Spleen (tissue), 11 donors: Measurements from ENCODE around the gene WDFY4. TPM values are rescaled to one million over a fixed set of nuclear protein-coding genes. Genes with fewer than 3 reads are reported as not detected.

ENCODE experiments used
- DNase-seq: peaks from one replicate; pipeline ENCODE4 v3.0.0-alpha.2; 2020
- H3K27ac ChIP-seq, 8 donors: fragments of 200-600 bp; sonication (generic) in 7 of 8; 1 replicate in 4 of 8; 2 replicates in 4 of 8; pipeline versions ENCODE4 v1.5.0 to v1.8.0; 2016 to 2021; ENCODE audit warnings: inconsistent platforms in 4 of 8, mild to moderate bottlenecking in 4 of 8, moderate library complexity in 1 of 8
- H3K27me3 ChIP-seq, 7 donors: fragments of 200-600 bp; sonication (generic) in 6 of 7; replicated peaks in 1 of 7; 1 replicate in 4 of 7; 2 replicates in 3 of 7; pipeline versions ENCODE4 v1.5.0 to v1.8.0; 2016 to 2021; ENCODE audit warnings: inconsistent platforms in 3 of 7, mild to moderate bottlenecking in 1 of 7
- H3K36me3 ChIP-seq, 6 donors: fragments of 200-600 bp; sonication (generic) in 5 of 6; 1 replicate in 4 of 6; 2 replicates in 2 of 6; pipeline versions ENCODE4 v1.5.0 to v1.8.0; 2016 to 2021; ENCODE audit warnings: inconsistent platforms in 2 of 6
- H3K4me1 ChIP-seq, 6 donors: fragments of 200-600 bp; sonication (generic) in 5 of 6; 1 replicate in 3 of 6; 2 replicates in 3 of 6; pipeline versions ENCODE4 v1.5.0 to v1.8.0; 2016 to 2021; ENCODE audit warnings: inconsistent platforms in 3 of 6
- H3K4me3 ChIP-seq, 8 donors: fragments of 200-600 bp; sonication (generic) in 7 of 8; 1 replicate in 4 of 8; 2 replicates in 4 of 8; pipeline versions ENCODE4 v1.5.0 to v1.8.0; 2016 to 2021; ENCODE audit warnings: inconsistent platforms in 4 of 8, mild to moderate bottlenecking in 4 of 8, moderate library complexity in 2 of 8
- H3K9me3 ChIP-seq, 8 donors: fragments of 200-600 bp; sonication (generic) in 7 of 8; 1 replicate in 4 of 8; 2 replicates in 4 of 8; pipeline versions ENCODE4 v1.5.0 to v1.8.0; 2016 to 2021; ENCODE audit warnings: inconsistent platforms in 4 of 8
- CTCF ChIP-seq, 11 experiments: fragments of 200-600 bp in 7 of 11; fragments of 450-650 bp in 4 of 11; sonication (generic) in 4 of 11; IDR thresholded peaks in 8 of 11; conservative IDR thresholded peaks in 3 of 11; 1 replicate in 7 of 11; 2 replicates in 4 of 11; pipeline versions ENCODE4 v1.4.0 to v1.8.0; 2016 to 2021; ENCODE audit warnings: antibody characterized with exemption in 11 of 11, inconsistent platforms in 4 of 11, mild to moderate bottlenecking in 1 of 11
- POLR2A ChIP-seq, 3 donors: fragments of 450-650 bp; IDR thresholded peaks; one replicate each; pipeline ENCODE4 v1.5.1; 2017; ENCODE audit warnings: antibody characterized with exemption in 3 of 3, mild to moderate bottlenecking in 1 of 3
- POLR2AphosphoS5 ChIP-seq, 3 donors: sonication (generic); formaldehyde crosslinking; IDR thresholded peaks; one replicate each; pipeline ENCODE4 v1.5.1; 2017; ENCODE audit warnings: antibody characterized with exemption in 3 of 3
- WGBS, 5 donors: extraction: QIAGEN DNeasy Blood & Tissue Kit in 3 of 5; methylation state at CpG; one replicate each; pipeline versions ENCODE4 v1.1.5 to v1.1.7; 2013 to 2018; 5-methylcytosine and 5-hydroxymethylcytosine counted together
- intact Hi-C: fragments of 100-400 bp; cut with DNase I; formaldehyde crosslinking; loops from one replicate; pipeline ENCODE4 v1.15.0; 2023; ENCODE audit warnings: low total_unique reads
- polyA plus RNA-seq, 3 donors: library from polyadenylated mRNA; stranded (reverse); fragments of 200-250 nt; gene quantifications; one replicate each; pipeline ENCODE4 v1.2.1, GENCODE V29; 2013
- total RNA-seq, 7 donors: library from RNA; depleted of rRNA in 3 of 7; stranded (reverse); fragments of >200 nt in 3 of 7; fragmentation: NEBNext Ultra II Directional in 4 of 7; extraction: Animal tissue kit (Norgen Biotek cat#: 25700) in 4 of 7; gene quantifications; one replicate each; pipeline versions ENCODE4 v1.1.0 to v1.2.1, GENCODE V29; 2016 to 2021
- donor health status: healthy with polysubstance abuse.
- donor health status: DM: no; HTN: no; CAD: no; lungs with moderate emphysema.
- donor health status: DM: no; HTN: no; CAD: no.
- donor health status: Bipolar disorder and iron deficiency.
- donor health status: healthy.
- donor health status: DM: no; HTN: no; CAD: no.
- donor health status: DM: yes; HTN: yes; CAD: no.

The WDFY4 gene
- total and polyA plus RNA-seq, 10 donors = 31.7 to 120 (median 88.9) TPM

- Histone ChIP-seq H3K4me3 (no peak overlapping the region), H3K27ac (no peak overlapping the region), H3K9me3 (no peaks in the 10 kb centered on the region), H3K27me3 (no peaks in the 10 kb centered on the region), H3K4me1 (peaks cover 0 to 19% (median 0%) of the 10 kb centered on the region in 6 donors), H3K36me3 (peaks cover 0 to 99% (median 65%) of the 10 kb centered on the region in 6 donors)
- intact Hi-C loops = no loop called here
- WGBS, 5 donors = 89 to 100% (median 94%) methylated on average over 2 to 5 of the region's 5 CpGs
- DNase-seq = no peak
- TF ChIP-seq POLR2A (IDR thresholded peaks at IDR 0.05) (no peak), POLR2AphosphoS5 (IDR thresholded peaks at IDR 0.05) (no peak), CTCF (IDR thresholded peaks at IDR 0.05 in 8 of 11, conservative IDR thresholded peaks at IDR 0.05 in 3 of 11) (no peak)
Observed at GRCh38 chr10:48729222-48729621, 44.5 kb downstream of the WDFY4 start.

GRCh38 chr10:48729941-48730457, 45.3 kb downstream of the WDFY4 start:
- Histone ChIP-seq H3K36me3 (peaks cover 0 to 100% (median 67%) of the 10 kb centered on the region in 6 donors), H3K9me3 (no peaks in the 10 kb centered on the region), H3K4me1 (peaks cover 0 to 13% (median 0%) of the 10 kb centered on the region in 6 donors), H3K4me3 (no peak overlapping the region), H3K27me3 (no peaks in the 10 kb centered on the region), H3K27ac (no peak overlapping the region)
- intact Hi-C loops = no loop called here
- 73 to 83% (median 81%) methylated on average over 3 of the region's 3 CpGs for WGBS, 5 donors
- DNase-seq = no peak
- TF ChIP-seq POLR2AphosphoS5 (IDR thresholded peaks at IDR 0.05) = no peak
- TF ChIP-seq POLR2A (IDR thresholded peaks at IDR 0.05) = no peak
- no peak for TF ChIP-seq CTCF (IDR thresholded peaks at IDR 0.05 in 8 of 11, conservative IDR thresholded peaks at IDR 0.05 in 3 of 11)

GRCh38 chr10:48731141-48731540, 46.5 kb downstream of the WDFY4 start:
- intact Hi-C loops = no loop called here
- peaks cover 0 to 100% (median 68%) of the 10 kb centered on the region in 6 donors for H3K36me3 ChIP-seq
- no peak for DNase-seq
- H3K9me3 ChIP-seq = no peaks in the 10 kb centered on the region
- no peak for TF ChIP-seq CTCF (IDR thresholded peaks at IDR 0.05 in 8 of 11, conservative IDR thresholded peaks at IDR 0.05 in 3 of 11)
- TF ChIP-seq POLR2AphosphoS5 (IDR thresholded peaks at IDR 0.05) = peak in 1 of 3 donors; percentile 13
- 85 to 97% (median 92%) methylated on average over 9 to 10 of the region's 10 CpGs for WGBS, 5 donors
- no peaks in the 10 kb centered on the region for H3K27me3 ChIP-seq
- no peak overlapping the region for H3K4me3 ChIP-seq
- peaks cover 0 to 1% (median 0%) of the 10 kb centered on the region in 6 donors for H3K4me1 ChIP-seq
- no peak overlapping the region for H3K27ac ChIP-seq

- DNase-seq = no peak
- no peak overlapping the region for H3K27ac ChIP-seq
- H3K36me3 ChIP-seq = peaks cover 0 to 100% (median 71%) of the 10 kb centered on the region in 6 donors
- H3K9me3 ChIP-seq = no peaks in the 10 kb centered on the region
- no peak overlapping the region for H3K4me3 ChIP-seq
- intact Hi-C loops = no loop called here
- no peaks in the 10 kb centered on the region for H3K27me3 ChIP-seq
- 89 to 100% (median 92%) methylated on average over 2 of the region's 2 CpGs for WGBS, 5 donors
- TF ChIP-seq POLR2AphosphoS5 (IDR thresholded peaks at IDR 0.05) (no peak), POLR2A (IDR thresholded peaks at IDR 0.05) (no peak), CTCF (IDR thresholded peaks at IDR 0.05 in 8 of 11, conservative IDR thresholded peaks at IDR 0.05 in 3 of 11) (no peak)
- H3K4me1 ChIP-seq = no peaks in the 10 kb centered on the region
Observed at GRCh38 chr10:48731654-48732053, 47.0 kb downstream of the WDFY4 start.
